K562 (cell line): ENCODE measurements around the gene CWF19L2. TPM values are rescaled to one million over a fixed set of nuclear protein-coding genes. Genes with fewer than 3 reads are reported as not detected.

Experiments used
- ATAC-seq: fragments of 200-7000 bp; cut with Tn5 transposase; 3 replicates; pipeline ENCODE4 v1.9.1; 2020; ENCODE audit warnings: moderate library complexity
- BruUV-seq: library from RNA; stranded (reverse); fragments of 400-500 nt; replicated peaks from 2 replicates; lab custom pipeline; 2021; lab: Mats Ljungman, UMichigan
- CTCF ChIA-PET: fragments of 300-600 bp; formaldehyde crosslinking; extraction: SDS; loops from one replicate; lab custom pipeline; 2021; ENCODE audit warnings: low intra/inter-chr PET ratio; lab: Yijun Ruan, JAX
- POLR2A ChIA-PET: fragments of 300-600, 350-650 bp; sonication (Branson Sonifier 250); formaldehyde crosslinking; extraction: SDS; loops from one replicate; lab custom pipeline; 2021; ENCODE audit warnings: antibody characterized with exemption, inconsistent platforms; lab: Yijun Ruan, JAX
- DNase-seq, 4 experiments: peaks; one replicate each; pipeline versions ENCODE4 v3.0.0 to v3.0.0-alpha.2; 2011 to 2018; ENCODE audit warnings: low spot score in 3 of 4, mixed read lengths in 3 of 4; ENCODE audit errors: extremely low read depth in 1 of 4
- FAIRE-seq: peaks from 2 replicates; lab custom pipeline; 2011; peaks lifted over from hg19 to GRCh38; lab: Jason Lieb, UNC
- H2AFZ ChIP-seq: 2 replicates; pipeline ENCODE4 v1.6.0; 2011; ENCODE audit warnings: low read depth, low read length, control low read depth, inconsistent platforms
- H3K27ac ChIP-seq: fragments of 200-600 bp; 3 replicates; pipeline ENCODE4 v1.8.0; 2011; ENCODE audit warnings: low read depth, mild to moderate bottlenecking, control low read depth, inconsistent platforms, low read length, moderate library complexity, mixed read lengths; ENCODE audit errors: extremely low read depth
- H3K27me3 ChIP-seq, 2 experiments: fragments of 300-600 bp in 1 of 2; 2 replicates in 1 of 2; 3 replicates in 1 of 2; pipeline versions ENCODE4 v1.6.0 to v1.8.0; 2011; ENCODE audit warnings: inconsistent platforms in 2 of 2, low read length in 2 of 2, mild to moderate bottlenecking in 1 of 2, mixed read lengths in 1 of 2, moderate library complexity in 1 of 2; ENCODE audit not compliant: control insufficient read depth in 2 of 2, insufficient read depth in 2 of 2
- H3K36me3 ChIP-seq: fragments of 300-600 bp; 3 replicates; pipeline ENCODE4 v1.8.0; 2011; ENCODE audit warnings: mild to moderate bottlenecking, low read length, inconsistent platforms; ENCODE audit not compliant: control insufficient read depth, insufficient read depth
- H3K4me1 ChIP-seq, 2 experiments: fragments of 200-600 bp in 1 of 2; replicated peaks in 1 of 2; 2 replicates in 1 of 2; 3 replicates in 1 of 2; pipeline versions ENCODE4 v1.5.1 to v1.8.0; 2011; ENCODE audit warnings: inconsistent platforms in 2 of 2, low read length in 2 of 2, mild to moderate bottlenecking in 1 of 2, mixed read lengths in 1 of 2, moderate library complexity in 1 of 2; ENCODE audit not compliant: control insufficient read depth in 2 of 2, insufficient read depth in 2 of 2
- H3K4me2 ChIP-seq: 2 replicates; pipeline ENCODE4 v1.6.1; 2011; ENCODE audit warnings: low read length, control low read depth, inconsistent platforms, mixed read lengths; ENCODE audit not compliant: insufficient read depth
- H3K4me3 ChIP-seq: fragments of 200-600 bp; sonication (generic), shearing (Covaris generic); 2 replicates; pipeline ENCODE4 v1.5.1; 2016; ENCODE audit warnings: control low read depth, inconsistent platforms
- H3K79me2 ChIP-seq: fragments of 200-600 bp; 3 replicates; pipeline ENCODE4 v1.8.0; 2011; ENCODE audit warnings: low read length, inconsistent platforms; ENCODE audit not compliant: control insufficient read depth, insufficient read depth
- H3K9ac ChIP-seq, 2 experiments: 2 replicates each; pipeline versions ENCODE4 v1.6.0 to v1.6.1; 2011; ENCODE audit warnings: low read depth in 2 of 2, low read length in 2 of 2, control low read depth in 1 of 2, inconsistent platforms in 1 of 2, mild to moderate bottlenecking in 1 of 2, mixed read lengths in 1 of 2; ENCODE audit not compliant: insufficient read depth in 1 of 2
- H3K9me1 ChIP-seq: one replicate; pipeline ENCODE4 v1.6.0; 2011; ENCODE audit warnings: inconsistent platforms, mild to moderate bottlenecking, low read length, moderate library complexity; ENCODE audit not compliant: control insufficient read depth, insufficient read depth
- H3K9me3 ChIP-seq: replicated peaks from 2 replicates; pipeline ENCODE4 v1.5.1; 2011; ENCODE audit warnings: low read depth, low read length, inconsistent platforms; ENCODE audit not compliant: control insufficient read depth, insufficient read depth
- H4K20me1 ChIP-seq: replicated peaks from 2 replicates; pipeline ENCODE4 v1.6.1; 2011; ENCODE audit warnings: low read length, inconsistent platforms, mixed read lengths; ENCODE audit not compliant: control insufficient read depth, insufficient read depth
- CBX5 ChIP-seq: IDR thresholded peaks from 2 replicates; pipeline ENCODE4 v1.6.1; 2014; ENCODE audit warnings: low read depth, borderline replicate concordance
- CREM ChIP-seq: IDR thresholded peaks from 2 replicates; pipeline ENCODE4 v1.6.1; 2014; ENCODE audit warnings: antibody characterized with exemption, low read depth
- HMG20B ChIP-seq: fragments of 250-450 bp; sonication (Bioruptor Pico); IDR thresholded peaks from 2 replicates; pipeline ENCODE4 v1.5.0; 2021; ENCODE audit warnings: mild to moderate bottlenecking
- ILK ChIP-seq: fragments of 450-650 bp; IDR thresholded peaks from 2 replicates; pipeline ENCODE4 v1.6.1; 2016; ENCODE audit warnings: missing genetic modification characterization, low read depth, mild to moderate bottlenecking, missing compliant biosample characterization, moderate library complexity, borderline replicate concordance
- JUNB ChIP-seq: fragments of 450-650 bp; formaldehyde crosslinking; conservative IDR thresholded peaks from 2 replicates; pipeline ENCODE4 v1.4.0; 2020; ENCODE audit warnings: mild to moderate bottlenecking
- RCOR1 ChIP-seq, 2 experiments: IDR thresholded peaks; 2 replicates each; pipeline ENCODE4 v1.6.1; 2012; ENCODE audit warnings: low read depth in 2 of 2, low read length in 2 of 2, borderline replicate concordance in 1 of 2, improper control_type of control experiment in 1 of 2
- STAG1 ChIP-seq: sonication (generic); formaldehyde crosslinking; IDR thresholded peaks from 2 replicates; pipeline ENCODE4 v1.5.0; 2020; ENCODE audit warnings: missing genetic modification reagents, borderline replicate concordance
- VEZF1 ChIP-seq: fragments of 200-800 bp; sonication (Bioruptor generic); IDR thresholded peaks from 2 replicates; pipeline ENCODE4 v1.6.1; 2017; ENCODE audit warnings: missing genetic modification characterization, missing compliant biosample characterization
- ZBTB40 ChIP-seq, 2 experiments: fragments of 450-650 bp in 1 of 2; sonication (generic) in 1 of 2; formaldehyde crosslinking in 1 of 2; IDR thresholded peaks; 2 replicates each; pipeline versions ENCODE4 v1.7.1 to v1.9.0; 2016 to 2022; ENCODE audit warnings: inconsistent platforms in 1 of 2, mild to moderate bottlenecking in 1 of 2, missing genetic modification reagents in 1 of 2
- ZNF197 ChIP-seq: fragments of 200-800 bp; sonication (Bioruptor generic); IDR thresholded peaks from 2 replicates; pipeline ENCODE4 v1.6.1; 2016; ENCODE audit warnings: low read depth, missing genetic modification characterization, missing compliant biosample characterization
- ZNF41 ChIP-seq: fragments of 250-450 bp; sonication (Bioruptor Pico); conservative IDR thresholded peaks from 2 replicates; pipeline ENCODE4 v1.4.0; 2020; ENCODE audit warnings: mild to moderate bottlenecking
- WGBS: fragments of 100-300 bp; shearing (Covaris generic); methylation state at CpG from one replicate; pipeline ENCODE4 v1.1.6; 2016; ENCODE audit warnings: low coverage, mixed read lengths; ENCODE audit not compliant: insufficient coverage; ENCODE audit errors: missing lambda C conversion rate; 5-methylcytosine and 5-hydroxymethylcytosine counted together
- in situ Hi-C: fragments of 300-500 bp; cut with MboI; formaldehyde crosslinking; loops from 4 replicates; pipeline ENCODE4 v1.15.0; 2018; ENCODE audit warnings: inconsistent platforms, mixed read lengths
- intact Hi-C: fragments of 100-400 bp; cut with micrococcal nuclease; formaldehyde crosslinking; loops from 2 replicates; pipeline ENCODE4 v1.14.2; 2022
- polyA plus RNA-seq, 8 experiments: library from polyadenylated mRNA; depleted of rRNA in 4 of 8; stranded (reverse) in 5 of 8; unstranded in 3 of 8; fragments of >200 nt; fragmentation: Nextera tagmentation in 2 of 8; fragmentation: Illumina TruSeq in 1 of 8; extraction: Ambion mirVana in 2 of 8; extraction: Trizol in 1 of 8; gene quantifications; 2 replicates each; pipeline versions ENCODE4 v1.2.1 to v1.2.3, GENCODE V29; 2011 to 2014; ENCODE audit warnings: inconsistent platforms in 1 of 8, missing spikeins in 1 of 8
- total RNA-seq, 7 experiments: library from RNA; depleted of rRNA in 6 of 7; stranded (reverse); fragments of >200 nt in 6 of 7; fragmentation: Illumina TruSeq in 2 of 7; extraction: Trizol in 2 of 7; gene quantifications; 2 replicates each; pipeline versions ENCODE4 v1.2.1 to v1.2.3, GENCODE V29; 2011 to 2021; ENCODE audit warnings: low replicate concordance in 1 of 7
- TF ChIP-seq, protein P1 (sequence below): IDR thresholded peaks from 2 replicates; pipeline ENCODE4 v1.6.1; 2011; ENCODE audit not compliant: insufficient read length; ENCODE audit errors: extremely low read depth

The CWF19L2 gene
- total and polyA plus RNA-seq, 9 of the 15 experiments (the other 6 are each of a cell fraction or from before 2014, with no cell fraction given), result 4.7 to 23.3 (median 10.2) TPM

DNA sequence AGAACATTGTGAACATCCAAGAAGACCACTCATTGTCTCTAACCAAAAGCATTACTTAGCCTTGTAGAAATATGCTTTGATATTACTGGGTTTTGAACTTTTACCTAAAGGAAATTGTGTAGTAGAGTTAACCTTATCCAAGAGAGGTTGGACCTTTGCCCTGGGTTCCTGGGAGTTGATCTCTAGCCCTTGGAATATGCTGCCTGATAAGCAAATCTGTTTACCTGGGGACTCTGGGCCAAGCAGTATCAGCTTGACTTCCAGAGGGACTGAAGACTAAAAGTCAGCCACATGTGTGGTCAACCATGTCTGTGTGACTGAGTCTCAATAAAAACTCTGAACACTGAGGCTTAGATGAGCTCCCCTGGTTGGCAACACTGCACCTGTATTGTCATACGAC lies 44.1 kb upstream of the CWF19L2 start:
- Histone ChIP-seq H3K9me1 (no peaks in the 10 kb centered on the region), H3K36me3 (peaks cover 18% of the 10 kb centered on the region), H3K4me1 (peaks cover 0 to 5% of the 10 kb centered on the region in 2 experiments; a peak in 1 of 5 replicates), H4K20me1 (no peaks in the 10 kb centered on the region), H3K27me3 (no peaks in the 10 kb centered on the region), H3K4me2 (no peak overlapping the region), H3K79me2 (no peaks in the 10 kb centered on the region), H3K4me3 (no peak overlapping the region), H2AFZ (no peak overlapping the region), H3K9me3 (no peaks in the 10 kb centered on the region), H3K27ac (no peak overlapping the region), H3K9ac (no peak overlapping the region)
- in situ Hi-C loops, result no loop called here
- WGBS, result 82% methylated on average over 1 of the region's 1 CpG
- intact Hi-C loops, result no loop called here
- DNase-seq (no peak), FAIRE-seq (no peak), ATAC-seq (no peak)
- ChIA-PET CTCF (no interaction called here), POLR2A (no interaction called here)
- no TSS peak for BruUV-seq
- TF ChIP-seq, protein P1, sequence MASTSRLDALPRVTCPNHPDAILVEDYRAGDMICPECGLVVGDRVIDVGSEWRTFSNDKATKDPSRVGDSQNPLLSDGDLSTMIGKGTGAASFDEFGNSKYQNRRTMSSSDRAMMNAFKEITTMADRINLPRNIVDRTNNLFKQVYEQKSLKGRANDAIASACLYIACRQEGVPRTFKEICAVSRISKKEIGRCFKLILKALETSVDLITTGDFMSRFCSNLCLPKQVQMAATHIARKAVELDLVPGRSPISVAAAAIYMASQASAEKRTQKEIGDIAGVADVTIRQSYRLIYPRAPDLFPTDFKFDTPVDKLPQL, result no peak
- TF ChIP-seq VEZF1 (CRISPR knock-in tag) (no peak), STAG1 (CRISPR knock-in tag) (no peak), JUNB (no peak), CBX5 (no peak), ZNF41 (CRISPR knock-in tag) (no peak), ILK (tag) (no peak), HMG20B (CRISPR knock-in tag) (no peak), ZBTB40 (IDR thresholded peaks at IDR 0.05) (no peak), ZBTB40 (CRISPR knock-in tag; IDR thresholded peaks at IDR 0.05) (no peak), RCOR1 (IDR thresholded peaks at IDR 0.05; ENCODE audit: borderline replicate concordance in 1 of 2, low read depth in 2 of 2, low read length in 2 of 2) (no peak), CREM (no peak), ZNF197 (CRISPR knock-in tag) (no peak)
